Mucosa of stomach (tissue), 1 donor: ENCODE results near the gene MSRB3.

Experiments used
- H3K27me3 ChIP-seq: one replicate; pipeline ENCODE4 v1.7.0; 2013; ENCODE audit warnings: mild to moderate bottlenecking, low read length; ENCODE audit not compliant: control insufficient read depth, insufficient read depth
- H3K36me3 ChIP-seq: one replicate; pipeline ENCODE4 v1.7.0; 2013; ENCODE audit warnings: low read length; ENCODE audit not compliant: control insufficient read depth, insufficient read depth
- H3K4me1 ChIP-seq: one replicate; pipeline ENCODE4 v1.7.0; 2013; ENCODE audit warnings: mild to moderate bottlenecking, low read length; ENCODE audit not compliant: control insufficient read depth, insufficient read depth
- H3K4me3 ChIP-seq: one replicate; pipeline ENCODE4 v1.7.0; 2013; ENCODE audit warnings: low read length
- H3K9ac ChIP-seq: one replicate; pipeline ENCODE4 v1.7.0; 2013; ENCODE audit warnings: mild to moderate bottlenecking, low read length, moderate library complexity
- H3K9me3 ChIP-seq: one replicate; pipeline ENCODE4 v1.7.0; 2013; ENCODE audit warnings: mild to moderate bottlenecking, low read length, moderate library complexity; ENCODE audit not compliant: control insufficient read depth
- donor health status: Pancreatic carcinoma.

Gene MSRB3

DNA sequence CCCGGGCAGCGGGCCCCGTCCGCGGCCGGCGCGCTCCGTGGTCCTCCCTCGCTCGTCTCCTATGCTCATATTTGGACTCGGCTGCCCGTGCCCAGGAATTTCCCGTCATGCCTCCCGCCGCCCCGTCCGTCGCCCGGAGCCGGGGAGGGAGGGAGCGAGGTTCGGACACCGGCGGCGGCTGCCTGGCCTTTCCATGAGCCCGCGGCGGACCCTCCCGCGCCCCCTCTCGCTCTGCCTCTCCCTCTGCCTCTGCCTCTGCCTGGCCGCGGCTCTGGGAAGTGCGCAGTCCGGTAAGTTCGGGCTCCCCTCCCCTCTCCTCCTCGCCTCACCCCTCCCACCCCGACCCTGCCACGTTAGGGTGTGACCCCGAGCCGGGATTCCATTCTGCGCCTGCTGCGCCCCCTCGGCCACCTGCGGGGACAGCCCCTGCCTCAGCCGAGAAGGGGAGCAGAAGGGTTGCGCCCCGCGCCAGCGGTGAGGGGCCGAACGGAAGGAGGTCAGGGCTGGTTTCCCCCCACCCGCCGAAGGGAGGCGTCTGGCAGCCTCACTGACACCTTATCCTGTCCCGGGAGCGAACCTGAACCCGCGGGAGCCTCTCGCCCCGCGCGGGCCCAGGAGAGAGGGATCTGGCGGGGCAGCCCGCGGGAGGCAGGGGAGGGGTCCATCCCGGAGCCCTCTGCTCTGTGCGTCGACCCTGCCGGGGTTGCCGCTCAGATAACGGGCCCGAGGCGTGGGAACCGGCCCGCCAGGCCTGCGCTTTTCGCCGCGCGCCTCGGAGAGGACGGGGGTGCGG is at the start of gene MSRB3:
MSRB3 (plus strand) TSS at position 108 of the 793 bp plus-strand sequence. CDS start 29,897 bp downstream, outside the sequence.
- H3K9ac ChIP-seq = peak within 1 kb of the TSS; percentile 77
- H3K4me1 ChIP-seq = no peaks in the 10 kb centered on the region
- H3K36me3 ChIP-seq = no peaks in the 10 kb centered on the region
- H3K4me3 ChIP-seq = peak within 1 kb of the TSS; percentile 15
- no peaks in the 10 kb centered on the region for H3K9me3 ChIP-seq
- peaks cover 29% of the 10 kb centered on the region for H3K27me3 ChIP-seq

DNA sequence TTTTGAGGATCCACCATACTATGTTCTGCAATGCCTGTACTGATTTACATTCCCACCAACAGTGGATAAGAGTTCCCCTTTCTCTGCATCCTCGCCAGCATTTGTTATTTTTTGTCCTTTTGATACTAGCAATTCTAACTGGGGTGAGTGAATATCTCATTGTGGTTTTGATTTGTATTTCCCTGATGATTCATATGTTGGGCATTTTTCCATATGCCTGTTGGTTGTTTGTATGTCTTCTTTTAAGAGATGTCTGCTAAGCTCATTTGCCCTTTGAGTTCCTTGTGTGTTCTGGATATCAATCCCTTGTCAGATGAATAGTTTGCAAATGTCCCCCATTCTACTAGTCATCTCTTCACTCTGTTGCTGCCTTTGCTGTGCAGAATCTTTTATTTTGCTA is 49.0 kb upstream of the MSRB3 start:
- H3K9ac ChIP-seq = no peak overlapping the region
- no peaks in the 10 kb centered on the region for H3K36me3 ChIP-seq
- H3K9me3 ChIP-seq = no peaks in the 10 kb centered on the region
- no peaks in the 10 kb centered on the region for H3K4me1 ChIP-seq
- H3K4me3 ChIP-seq = no peak overlapping the region
- no peaks in the 10 kb centered on the region for H3K27me3 ChIP-seq

DNA sequence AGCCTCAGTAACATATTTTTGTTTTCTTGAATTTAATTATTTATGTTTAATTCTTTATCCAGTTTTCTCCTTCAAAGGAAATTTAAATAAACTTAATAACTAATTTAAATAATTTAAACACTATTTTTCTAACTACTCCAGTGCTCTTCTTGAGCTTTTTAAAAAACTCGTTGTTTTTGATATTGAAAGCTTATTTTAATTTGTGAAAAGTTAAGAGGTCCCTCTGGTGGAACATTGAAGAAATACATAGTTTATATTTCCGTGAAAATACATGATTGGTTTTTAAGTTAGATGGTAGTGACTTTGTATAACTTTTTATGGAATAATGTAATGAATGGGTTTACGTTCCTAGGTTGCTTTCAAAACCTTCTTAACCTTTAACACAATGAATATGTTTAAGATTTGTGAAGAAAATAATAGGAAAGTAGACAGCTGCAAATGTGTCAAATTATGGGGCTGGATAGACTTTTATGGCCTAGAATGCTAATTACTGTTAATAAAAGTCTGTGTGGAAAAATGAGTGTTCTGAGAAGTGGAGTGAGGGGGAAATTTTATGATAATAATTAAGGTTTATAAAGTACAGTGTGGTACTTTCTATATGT is 45.9 kb upstream of the MSRB3 start:
- H3K36me3 ChIP-seq = no peaks in the 10 kb centered on the region

DNA sequence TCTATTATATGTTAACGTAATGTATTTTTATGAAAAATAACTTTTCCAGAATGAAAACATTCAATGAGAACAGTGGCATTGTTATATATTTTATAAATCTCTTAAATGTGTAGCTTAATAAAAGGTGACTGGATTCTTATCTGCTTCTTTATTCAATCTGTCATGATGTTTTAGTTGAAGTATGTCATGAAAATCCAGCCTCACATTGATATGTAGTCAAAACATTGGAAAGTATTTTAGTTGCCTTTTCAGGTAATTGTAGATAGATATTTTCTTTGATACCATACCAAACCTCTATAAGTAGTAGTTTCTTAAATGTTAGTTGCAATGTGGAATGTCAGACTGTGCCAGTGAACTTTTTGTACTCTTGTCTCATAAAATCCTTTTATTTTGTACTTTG is 41.3 kb upstream of the MSRB3 start:
- Histone ChIP-seq H3K27me3 (no peaks in the 10 kb centered on the region), H3K9ac (no peak overlapping the region), H3K4me1 (no peaks in the 10 kb centered on the region), H3K36me3 (no peaks in the 10 kb centered on the region), H3K4me3 (no peak overlapping the region), H3K9me3 (no peaks in the 10 kb centered on the region)

More for the DNA sequence above, 45.9 kb upstream of the MSRB3 start:
- H3K4me3 ChIP-seq = no peak overlapping the region
- H3K9me3 ChIP-seq = no peaks in the 10 kb centered on the region
- no peaks in the 10 kb centered on the region for H3K27me3 ChIP-seq
- H3K9ac ChIP-seq = no peak overlapping the region
- H3K4me1 ChIP-seq = no peaks in the 10 kb centered on the region

DNA sequence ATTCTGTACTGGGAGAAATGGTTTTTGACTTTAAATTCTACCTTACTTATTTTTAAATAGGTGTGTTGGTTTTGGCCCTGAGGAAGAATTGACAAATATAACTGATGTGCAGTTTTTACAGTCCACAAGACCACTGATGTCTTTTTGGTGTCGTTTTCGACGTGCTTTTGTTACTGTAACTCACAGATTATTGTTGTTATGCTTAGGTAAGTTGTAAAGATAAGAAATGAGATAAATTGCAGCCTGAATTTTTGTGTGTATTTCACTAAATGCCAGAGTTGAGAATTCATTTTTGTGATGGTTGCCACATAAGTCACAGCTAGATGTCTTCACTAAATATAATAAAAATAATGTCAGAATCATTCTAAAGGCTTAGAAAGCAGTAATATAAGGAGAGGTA is 39.9 kb upstream of the MSRB3 start:
- H3K4me3 ChIP-seq = no peak overlapping the region
- no peaks in the 10 kb centered on the region for H3K27me3 ChIP-seq
- H3K36me3 ChIP-seq = no peaks in the 10 kb centered on the region
- H3K9me3 ChIP-seq = no peaks in the 10 kb centered on the region
- H3K4me1 ChIP-seq = no peaks in the 10 kb centered on the region
- H3K9ac ChIP-seq = no peak overlapping the region

DNA sequence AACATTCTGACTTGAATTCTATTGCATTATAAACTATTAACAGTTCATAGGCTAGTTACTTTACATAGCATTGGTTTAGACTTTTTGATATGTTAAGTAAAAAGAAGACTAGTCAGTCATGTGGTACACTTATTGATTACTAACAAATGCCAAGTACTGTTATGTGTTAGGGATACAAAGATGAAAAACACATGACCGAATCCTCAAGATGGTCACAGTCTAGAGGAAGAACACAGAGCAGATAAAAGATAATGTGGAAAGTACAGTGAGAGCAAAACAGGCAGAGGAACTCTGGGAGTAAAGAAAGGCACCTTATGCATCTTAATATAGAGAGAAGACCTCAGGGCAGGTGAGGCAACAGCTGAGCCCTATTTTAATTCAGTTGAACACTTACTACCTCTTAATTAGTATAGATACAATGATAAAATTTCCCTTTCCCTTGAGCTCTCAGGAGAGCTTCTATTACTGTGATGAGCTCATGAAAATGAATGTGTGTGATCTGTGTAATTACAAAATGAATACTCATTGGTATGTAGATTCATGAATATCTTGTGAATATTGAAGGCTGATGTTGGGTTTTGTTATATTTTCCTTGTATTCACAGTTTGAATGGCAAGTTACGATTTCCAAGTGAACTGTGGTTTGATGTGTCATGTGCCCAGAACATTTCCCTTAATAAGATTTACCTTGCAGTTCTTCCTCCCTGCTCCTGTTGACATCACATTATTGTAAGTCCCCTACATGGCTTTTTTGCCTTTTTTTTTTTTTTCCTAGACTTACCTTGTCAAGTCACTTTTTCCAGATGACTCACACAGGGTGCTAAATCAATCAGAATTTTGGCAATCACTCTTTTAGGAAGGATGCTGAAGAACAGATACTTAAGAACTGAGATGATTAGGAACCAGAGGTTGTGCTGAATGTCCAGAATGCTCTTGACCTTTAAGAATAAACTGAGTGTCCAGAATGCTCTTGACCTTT is 29.5 kb upstream of the MSRB3 start:
- no peaks in the 10 kb centered on the region for H3K9me3 ChIP-seq

DNA sequence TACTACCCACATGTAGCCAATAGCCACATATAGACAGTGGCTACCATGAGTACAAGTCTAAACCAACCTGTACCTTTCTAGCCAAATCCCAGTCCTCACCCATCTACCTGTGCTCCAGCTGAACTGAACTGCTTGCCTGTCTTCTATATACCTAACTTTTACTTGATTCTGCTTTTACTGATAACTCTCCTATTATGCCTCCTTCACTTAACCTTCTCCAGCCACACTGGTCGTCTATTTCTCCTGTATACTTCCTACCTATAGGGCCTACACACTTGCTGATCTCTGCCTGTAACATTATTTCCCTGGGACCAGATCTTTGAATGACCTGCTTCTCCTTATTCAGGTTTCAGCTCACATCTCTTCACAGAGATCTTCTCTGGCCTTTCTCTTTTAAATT is 26.0 kb upstream of the MSRB3 start:
- no peaks in the 10 kb centered on the region for H3K4me1 ChIP-seq
- no peak overlapping the region for H3K9ac ChIP-seq
- no peaks in the 10 kb centered on the region for H3K27me3 ChIP-seq
- H3K36me3 ChIP-seq = no peaks in the 10 kb centered on the region
- H3K4me3 ChIP-seq = no peak overlapping the region
- no peaks in the 10 kb centered on the region for H3K9me3 ChIP-seq

More for the DNA sequence above, 29.5 kb upstream of the MSRB3 start:
- no peaks in the 10 kb centered on the region for H3K36me3 ChIP-seq
- H3K4me1 ChIP-seq = no peaks in the 10 kb centered on the region
- no peak overlapping the region for H3K4me3 ChIP-seq
- H3K9ac ChIP-seq = no peak overlapping the region
- H3K27me3 ChIP-seq = no peaks in the 10 kb centered on the region

DNA sequence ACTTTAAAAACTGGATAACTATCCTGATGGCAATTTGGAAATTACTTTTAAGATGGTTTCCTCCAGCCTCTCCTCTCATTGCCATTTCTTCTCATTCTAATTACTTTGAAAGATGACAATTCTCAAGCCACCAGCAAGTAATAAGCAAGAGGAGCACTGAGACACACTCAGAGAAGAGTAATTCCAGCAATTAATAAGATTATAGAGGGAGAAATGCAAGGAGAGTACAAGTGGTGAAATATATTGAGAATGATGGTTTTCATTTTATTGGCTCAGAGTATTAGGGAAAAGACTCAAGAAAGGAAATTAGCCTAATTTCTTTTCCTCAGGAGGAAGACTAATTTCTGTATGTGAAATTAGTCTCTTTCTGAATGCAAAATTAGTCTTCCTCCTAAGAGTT is 20.5 kb upstream of the MSRB3 start:
- Histone ChIP-seq H3K9ac (no peak overlapping the region), H3K27me3 (no peaks in the 10 kb centered on the region), H3K4me3 (no peak overlapping the region), H3K36me3 (no peaks in the 10 kb centered on the region), H3K9me3 (no peaks in the 10 kb centered on the region), H3K4me1 (no peaks in the 10 kb centered on the region)

DNA sequence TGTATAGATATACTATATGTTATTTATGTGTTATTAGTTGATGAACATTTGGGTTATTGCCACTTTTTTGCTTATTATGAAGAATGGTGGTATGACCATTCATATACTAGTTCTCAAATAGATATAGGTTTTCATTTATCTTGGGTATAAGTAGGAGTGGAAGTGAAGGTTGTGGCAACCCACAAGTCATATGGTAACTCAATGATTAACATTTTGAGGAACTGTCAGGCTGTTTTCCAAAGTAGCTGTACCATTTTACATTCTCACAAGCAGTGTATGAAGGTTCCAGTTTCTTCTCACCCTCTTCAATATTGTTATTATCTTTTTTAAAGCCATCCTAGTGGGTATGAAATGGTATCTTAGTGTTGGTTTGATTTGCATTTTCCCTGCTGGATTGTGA is 19.0 kb upstream of the MSRB3 start:
- Histone ChIP-seq H3K36me3 (no peaks in the 10 kb centered on the region), H3K4me1 (no peaks in the 10 kb centered on the region), H3K27me3 (no peaks in the 10 kb centered on the region), H3K4me3 (no peak overlapping the region), H3K9ac (no peak overlapping the region), H3K9me3 (no peaks in the 10 kb centered on the region)

DNA sequence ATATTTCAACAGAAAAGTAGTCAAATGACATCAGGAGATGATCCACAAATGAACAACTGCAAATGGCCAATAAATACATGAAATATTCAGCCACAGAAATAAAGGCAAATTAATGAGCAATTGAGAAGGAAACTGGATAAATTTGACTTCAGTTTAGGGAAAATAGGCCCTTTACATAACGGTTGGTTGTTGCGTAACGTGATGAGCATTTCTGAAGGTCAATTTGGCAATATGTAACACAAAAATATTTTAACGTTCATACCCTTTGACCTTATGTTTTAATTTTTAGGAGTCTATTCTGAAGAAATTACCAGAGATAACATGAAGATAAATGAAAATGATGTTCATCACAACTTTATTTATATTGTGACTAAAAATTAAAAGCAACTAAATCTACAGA is 14.7 kb upstream of the MSRB3 start:
- Histone ChIP-seq H3K27me3 (no peaks in the 10 kb centered on the region), H3K4me3 (no peak overlapping the region), H3K4me1 (no peaks in the 10 kb centered on the region), H3K9ac (no peak overlapping the region), H3K36me3 (no peaks in the 10 kb centered on the region), H3K9me3 (no peaks in the 10 kb centered on the region)

DNA sequence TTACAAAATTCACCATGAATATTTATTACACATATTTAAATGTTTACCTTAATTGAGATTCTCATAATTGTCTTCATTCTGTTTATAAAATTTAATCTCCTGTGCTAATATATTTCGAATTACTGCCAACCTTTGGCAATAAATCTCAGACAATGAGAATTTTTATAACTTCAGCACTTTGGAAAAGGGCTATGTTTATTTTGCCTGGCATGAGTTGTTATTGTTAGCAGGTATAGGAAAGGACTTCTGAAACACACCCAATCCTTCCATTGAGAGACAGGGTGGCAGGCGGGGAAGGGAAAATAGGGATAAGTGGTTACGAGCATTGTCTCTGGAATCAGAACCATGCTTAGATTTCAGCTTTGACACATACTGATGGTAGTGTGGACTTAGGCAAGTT is 12.1 kb upstream of the MSRB3 start:
- Histone ChIP-seq H3K4me1 (no peaks in the 10 kb centered on the region), H3K36me3 (no peaks in the 10 kb centered on the region), H3K27me3 (no peaks in the 10 kb centered on the region)

DNA sequence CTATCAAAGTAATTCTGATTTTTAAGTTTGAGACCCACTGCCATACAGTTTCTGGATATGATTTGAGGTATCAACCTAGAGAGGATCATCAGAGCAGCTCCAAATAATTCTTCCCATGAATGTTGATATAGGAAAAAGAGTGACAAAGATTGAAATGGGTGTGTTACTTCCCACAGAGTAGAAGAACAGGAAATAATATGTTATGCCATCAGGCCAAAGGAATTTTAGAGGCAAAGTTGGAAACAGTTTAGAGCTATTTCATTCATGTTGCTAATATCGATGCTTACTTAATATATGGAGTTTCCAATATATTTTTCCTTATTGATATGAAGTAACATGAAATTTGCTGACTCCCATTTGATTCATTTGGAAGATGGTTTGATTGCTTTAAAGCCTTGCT is 8.9 kb upstream of the MSRB3 start:
- Histone ChIP-seq H3K9ac (no peak overlapping the region), H3K4me3 (no peak overlapping the region), H3K36me3 (no peaks in the 10 kb centered on the region), H3K4me1 (no peaks in the 10 kb centered on the region), H3K9me3 (no peaks in the 10 kb centered on the region), H3K27me3 (no peaks in the 10 kb centered on the region)

More for the DNA sequence above, 12.1 kb upstream of the MSRB3 start:
- Histone ChIP-seq H3K9ac (no peak overlapping the region), H3K4me3 (no peak overlapping the region), H3K9me3 (no peaks in the 10 kb centered on the region)
